Sigmoid colon (tissue), 7 donors: ENCODE results near the gene EHHADH. TPM values are rescaled to one million over a fixed set of nuclear protein-coding genes. Genes with fewer than 3 reads are reported as not detected.

Experiments used
- DNase-seq: peaks from one replicate; pipeline ENCODE4 v3.0.0-alpha.2; 2019
- H3K27ac ChIP-seq, 4 donors: fragments of 200-600 bp; sonication (generic); one replicate each; pipeline ENCODE4 v1.5.1; 2016 to 2019; ENCODE audit warnings: mild to moderate bottlenecking in 1 of 4
- H3K27me3 ChIP-seq, 3 donors: fragments of 200-600 bp; sonication (generic); one replicate each; pipeline ENCODE4 v1.5.1; 2019; ENCODE audit warnings: mild to moderate bottlenecking in 1 of 3
- H3K36me3 ChIP-seq, 4 donors: fragments of 200-600 bp; sonication (generic); one replicate each; pipeline ENCODE4 v1.5.1; 2016 to 2019
- H3K4me1 ChIP-seq, 4 donors: fragments of 200-600 bp; sonication (generic); one replicate each; pipeline ENCODE4 v1.5.1; 2017 to 2019
- H3K4me3 ChIP-seq, 4 donors: fragments of 200-600 bp; sonication (generic); one replicate each; pipeline ENCODE4 v1.5.1; 2017 to 2019; ENCODE audit warnings: mild to moderate bottlenecking in 2 of 4, moderate library complexity in 1 of 4
- H3K9me3 ChIP-seq, 4 donors: fragments of 200-600 bp in 3 of 4; sonication (generic) in 3 of 4; one replicate each; pipeline versions ENCODE4 v1.5.1 to v1.6.1; 2013 to 2019
- CTCF ChIP-seq, 4 experiments: fragments of 450-650 bp in 3 of 4; fragments of 200-600 bp in 1 of 4; IDR thresholded peaks; one replicate each; pipeline ENCODE4 v1.5.1; 2016 to 2019; ENCODE audit warnings: antibody characterized with exemption in 4 of 4, mild to moderate bottlenecking in 3 of 4, moderate library complexity in 2 of 4
- EP300 ChIP-seq, 4 donors: sonication (generic); formaldehyde crosslinking; IDR thresholded peaks; one replicate each; pipeline ENCODE4 v1.6.1; 2017; ENCODE audit warnings: antibody characterized with exemption in 4 of 4
- POLR2A ChIP-seq, 2 donors: fragments of 450-650 bp; IDR thresholded peaks; one replicate each; pipeline ENCODE4 v1.6.1; 2016; ENCODE audit warnings: antibody characterized with exemption in 2 of 2, mild to moderate bottlenecking in 2 of 2, moderate library complexity in 2 of 2
- POLR2AphosphoS5 ChIP-seq, 4 donors: sonication (generic); formaldehyde crosslinking; IDR thresholded peaks; one replicate each; pipeline ENCODE4 v1.6.1; 2017; ENCODE audit warnings: antibody characterized with exemption in 4 of 4
- WGBS, 2 donors: extraction: QIAGEN DNeasy Blood & Tissue Kit; methylation state at CpG; one replicate each; pipeline ENCODE4 v1.1.7; 2013; 5-methylcytosine and 5-hydroxymethylcytosine counted together
- intact Hi-C: fragments of 100-400 bp; cut with DNase I; formaldehyde crosslinking; loops from one replicate; pipeline ENCODE4 v1.15.1; 2023
- polyA plus RNA-seq, 3 donors: library from polyadenylated mRNA; stranded (reverse); fragments of 200-250 nt; gene quantifications; one replicate each; pipeline ENCODE4 v1.2.3, GENCODE V29; 2013
- total RNA-seq, 4 donors: library from RNA; depleted of rRNA; stranded (reverse); fragments of >200 nt; gene quantifications; one replicate each; pipeline ENCODE4 v1.1.0, GENCODE V29; 2016
- donor health status: healthy with polysubstance abuse.
- donor health status: Bipolar disorder and iron deficiency.
- donor health status: healthy.

The EHHADH gene
- total and polyA plus RNA-seq, 7 donors = 1.9 to 20.8 (median 7.5) TPM

GRCh38 chr3:185276415-185276814, 22.6 kb upstream of the EHHADH start:
- Histone ChIP-seq H3K27ac (no peak overlapping the region), H3K4me1 (no peaks in the 10 kb centered on the region), H3K4me3 (no peak overlapping the region), H3K9me3 (no peaks in the 10 kb centered on the region), H3K36me3 (no peaks in the 10 kb centered on the region), H3K27me3 (peaks cover 0 to 39% (median 6%) of the 10 kb centered on the region in 3 donors)
- TF ChIP-seq POLR2AphosphoS5 (IDR thresholded peaks at IDR 0.05) (no peak), POLR2A (IDR thresholded peaks at IDR 0.05) (no peak), CTCF (IDR thresholded peaks at IDR 0.05) (no peak), EP300 (IDR thresholded peaks at IDR 0.05) (no peak)
- DNase-seq = no peak
- intact Hi-C loops = no loop called here
- WGBS, 2 donors = 90 to 92% methylated on average over 4 of the region's 4 CpGs

DNA sequence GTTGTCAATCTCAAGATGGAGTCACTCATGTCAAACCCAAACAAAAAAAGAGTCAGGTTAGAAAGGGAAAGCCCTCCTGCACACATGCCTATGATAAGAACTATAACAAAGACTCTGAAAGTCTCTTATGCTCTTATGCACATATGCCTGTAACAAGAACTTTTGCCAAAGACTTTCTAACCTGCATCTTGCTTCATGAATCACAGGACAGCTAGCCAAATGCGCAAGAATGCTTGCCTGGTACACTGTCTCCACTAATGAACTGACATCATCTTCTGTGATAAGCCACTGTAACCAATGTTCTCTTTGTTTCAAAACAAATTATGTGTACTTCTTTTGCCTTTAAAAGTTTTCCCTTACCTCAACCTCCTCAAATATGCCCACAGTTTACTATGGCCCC, 18.2 kb upstream of the EHHADH start:
- Histone ChIP-seq H3K27me3 (peaks cover 0 to 67% (median 6%) of the 10 kb centered on the region in 3 donors), H3K4me3 (no peak overlapping the region), H3K4me1 (no peaks in the 10 kb centered on the region), H3K27ac (no peak overlapping the region), H3K9me3 (no peaks in the 10 kb centered on the region), H3K36me3 (no peaks in the 10 kb centered on the region)
- intact Hi-C loops = no loop called here
- TF ChIP-seq POLR2A (IDR thresholded peaks at IDR 0.05) = no peak
- TF ChIP-seq POLR2AphosphoS5 (IDR thresholded peaks at IDR 0.05) = no peak
- no peak for TF ChIP-seq EP300 (IDR thresholded peaks at IDR 0.05)
- 93 to 96% methylated on average over 1 of the region's 1 CpG for WGBS, 2 donors
- no peak for DNase-seq

DNA sequence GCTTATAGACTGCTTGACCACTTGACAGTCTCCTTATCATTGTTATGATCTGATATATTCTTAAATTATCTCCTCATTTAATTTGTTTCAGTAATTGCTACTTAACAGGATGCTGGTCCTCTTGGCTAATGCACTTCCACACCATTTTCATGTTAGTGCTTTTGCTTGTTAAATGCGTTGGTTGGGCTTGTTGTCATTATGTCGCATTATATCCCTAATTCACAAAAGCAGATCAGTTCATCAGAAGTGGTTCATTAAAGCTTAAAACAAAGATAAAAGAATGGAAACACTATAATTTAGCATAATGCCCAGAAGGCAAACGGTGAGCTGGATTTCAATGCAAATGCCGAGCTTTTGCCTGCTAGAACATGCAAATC, 17.1 kb upstream of the EHHADH start:
- Histone ChIP-seq H3K36me3 (no peaks in the 10 kb centered on the region), H3K4me1 (no peaks in the 10 kb centered on the region), H3K4me3 (no peak overlapping the region), H3K27me3 (peaks cover 0 to 61% (median 0%) of the 10 kb centered on the region in 3 donors), H3K27ac (no peak overlapping the region), H3K9me3 (no peaks in the 10 kb centered on the region)
- DNase-seq = no peak
- TF ChIP-seq EP300 (IDR thresholded peaks at IDR 0.05) (no peak), POLR2AphosphoS5 (IDR thresholded peaks at IDR 0.05) (no peak), CTCF (IDR thresholded peaks at IDR 0.05) (no peak), POLR2A (IDR thresholded peaks at IDR 0.05) (no peak)
- intact Hi-C loops = no loop called here
- 84 to 85% methylated on average over 4 of the region's 4 CpGs for WGBS, 2 donors

GRCh38 chr3:185270262-185270955, 16.6 kb upstream of the EHHADH start:
- no peaks in the 10 kb centered on the region for H3K4me1 ChIP-seq
- intact Hi-C loops = no loop called here
- H3K27me3 ChIP-seq = peaks cover 0 to 55% (median 0%) of the 10 kb centered on the region in 3 donors
- no peaks in the 10 kb centered on the region for H3K9me3 ChIP-seq
- DNase-seq = no peak
- no peak overlapping the region for H3K27ac ChIP-seq
- no peaks in the 10 kb centered on the region for H3K36me3 ChIP-seq
- no peak overlapping the region for H3K4me3 ChIP-seq
- TF ChIP-seq EP300 (IDR thresholded peaks at IDR 0.05) (no peak), POLR2A (IDR thresholded peaks at IDR 0.05) (no peak), POLR2AphosphoS5 (IDR thresholded peaks at IDR 0.05) (no peak), CTCF (IDR thresholded peaks at IDR 0.05) (no peak)
- 45 to 55% methylated on average over 4 of the region's 4 CpGs for WGBS, 2 donors

DNA sequence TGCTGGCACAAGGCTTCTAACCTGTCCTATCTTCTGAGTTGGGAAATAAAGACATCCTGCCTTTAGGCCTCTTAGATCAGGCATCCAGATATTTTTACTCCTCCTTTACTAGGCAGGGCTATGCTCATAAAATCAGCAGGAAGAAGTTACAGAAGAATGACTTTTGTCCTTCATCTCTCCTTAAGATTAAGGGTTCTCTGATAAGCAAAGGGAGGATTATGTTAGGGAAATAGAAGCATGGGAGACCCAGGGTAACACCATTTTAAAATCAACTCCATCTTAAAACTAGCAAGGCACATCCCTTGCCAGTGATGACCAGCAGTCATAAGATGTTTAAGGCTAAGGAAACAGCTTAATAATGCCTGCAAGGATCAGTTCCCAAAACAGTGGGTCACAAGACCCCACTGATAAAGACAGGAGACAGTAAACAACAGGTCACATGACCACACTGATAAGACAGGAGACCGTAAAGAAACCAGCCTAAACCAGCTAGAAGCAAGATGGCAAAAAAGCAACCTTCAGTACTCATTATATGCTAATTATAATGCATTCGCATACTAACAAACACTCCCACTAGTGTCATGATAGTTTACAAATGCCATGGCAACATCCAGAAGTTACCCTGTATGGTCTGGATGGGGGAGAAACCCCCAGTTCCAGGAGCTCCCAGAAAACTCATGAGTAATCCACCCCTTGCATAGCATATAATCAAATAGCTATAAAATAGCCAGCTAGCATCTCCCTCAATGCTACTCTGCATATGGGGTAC, 14.5 kb upstream of the EHHADH start:
- WGBS, 2 donors = 64 to 80% methylated on average over 2 of the region's 2 CpGs
- no peaks in the 10 kb centered on the region for H3K36me3 ChIP-seq
- H3K27ac ChIP-seq = no peak overlapping the region
- peaks cover 0 to 41% (median 0%) of the 10 kb centered on the region in 3 donors for H3K27me3 ChIP-seq
- TF ChIP-seq POLR2A (IDR thresholded peaks at IDR 0.05) = no peak
- no peak for TF ChIP-seq POLR2AphosphoS5 (IDR thresholded peaks at IDR 0.05)
- no peak for TF ChIP-seq EP300 (IDR thresholded peaks at IDR 0.05)
- TF ChIP-seq CTCF (IDR thresholded peaks at IDR 0.05) = no peak
- intact Hi-C loops = no loop called here
- no peaks in the 10 kb centered on the region for H3K9me3 ChIP-seq
- no peaks in the 10 kb centered on the region for H3K4me1 ChIP-seq
- H3K4me3 ChIP-seq = no peak overlapping the region
- no peak for DNase-seq
